ENCODE data around the gene KCNIP1. TPM values are rescaled to one million over a fixed set of nuclear protein-coding genes. Genes with fewer than 3 reads are reported as not detected.

KCNIP1 gene
- total RNA-seq, 4 donors from 2014 or later, result not detected

DNA sequence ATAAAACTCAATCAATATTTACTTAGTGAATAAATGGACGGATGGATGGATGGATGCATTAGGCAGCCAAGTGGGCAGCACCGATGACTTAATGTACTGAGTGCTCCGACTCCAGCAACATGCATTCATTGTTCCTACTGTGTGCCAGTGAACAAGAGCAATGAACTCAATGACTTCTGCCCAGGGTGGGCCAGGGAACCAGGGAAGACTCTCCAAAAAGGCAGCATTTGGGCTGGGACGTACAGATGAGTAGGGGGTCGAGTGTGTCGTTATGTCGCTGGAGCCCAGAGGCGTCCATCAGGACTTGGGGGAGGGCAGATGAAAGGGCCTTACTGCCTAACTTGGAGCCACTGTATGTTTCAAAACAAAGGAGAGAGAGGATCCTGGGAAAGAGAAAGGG, 126.4 kb downstream of the KCNIP1 start:
- TF ChIP-seq, protein P1, sequence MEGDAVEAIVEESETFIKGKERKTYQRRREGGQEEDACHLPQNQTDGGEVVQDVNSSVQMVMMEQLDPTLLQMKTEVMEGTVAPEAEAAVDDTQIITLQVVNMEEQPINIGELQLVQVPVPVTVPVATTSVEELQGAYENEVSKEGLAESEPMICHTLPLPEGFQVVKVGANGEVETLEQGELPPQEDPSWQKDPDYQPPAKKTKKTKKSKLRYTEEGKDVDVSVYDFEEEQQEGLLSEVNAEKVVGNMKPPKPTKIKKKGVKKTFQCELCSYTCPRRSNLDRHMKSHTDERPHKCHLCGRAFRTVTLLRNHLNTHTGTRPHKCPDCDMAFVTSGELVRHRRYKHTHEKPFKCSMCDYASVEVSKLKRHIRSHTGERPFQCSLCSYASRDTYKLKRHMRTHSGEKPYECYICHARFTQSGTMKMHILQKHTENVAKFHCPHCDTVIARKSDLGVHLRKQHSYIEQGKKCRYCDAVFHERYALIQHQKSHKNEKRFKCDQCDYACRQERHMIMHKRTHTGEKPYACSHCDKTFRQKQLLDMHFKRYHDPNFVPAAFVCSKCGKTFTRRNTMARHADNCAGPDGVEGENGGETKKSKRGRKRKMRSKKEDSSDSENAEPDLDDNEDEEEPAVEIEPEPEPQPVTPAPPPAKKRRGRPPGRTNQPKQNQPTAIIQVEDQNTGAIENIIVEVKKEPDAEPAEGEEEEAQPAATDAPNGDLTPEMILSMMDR (IDR thresholded peaks at IDR 0.05), result no peak
- no peak for TF ChIP-seq POLR2A (IDR thresholded peaks at IDR 0.05)

DNA sequence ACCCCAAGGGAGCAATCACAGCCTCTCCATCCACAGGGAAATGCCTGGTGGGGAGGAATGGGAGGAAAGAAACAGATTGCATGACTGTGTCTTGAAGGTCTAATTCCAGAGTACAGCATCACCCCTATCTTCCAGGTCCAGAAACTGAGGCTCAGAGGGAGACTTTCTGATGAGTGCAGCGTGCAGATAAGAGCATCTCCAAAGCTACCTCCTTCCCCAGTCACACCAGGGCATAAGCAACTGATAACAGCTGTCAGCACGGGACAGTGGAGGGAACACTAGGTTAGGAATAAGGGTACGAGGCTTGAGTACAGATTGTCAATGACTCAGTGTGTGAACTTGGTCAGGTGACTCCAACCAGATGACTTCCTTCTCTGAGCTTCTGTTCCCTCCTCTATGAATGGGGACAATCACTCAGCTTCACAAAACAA, 126.9 kb downstream of the KCNIP1 start:
- peaks cover 0 to 13% (median 0%) of the 10 kb centered on the region in 4 donors for H3K4me1 ChIP-seq
- TF ChIP-seq, protein P1 (IDR thresholded peaks at IDR 0.05), result no peak
- no peak for TF ChIP-seq POLR2A (IDR thresholded peaks at IDR 0.05)
- no peaks in the 10 kb centered on the region for H3K9me3 ChIP-seq
- DNase-seq, result peak in 1 of 3 donors; percentile 2
- no peaks in the 10 kb centered on the region for H3K36me3 ChIP-seq
- H3K4me3 ChIP-seq, result no peak overlapping the region
- H3K27me3 ChIP-seq, result no peaks in the 10 kb centered on the region
- H3K27ac ChIP-seq, result no peak overlapping the region

More for the DNA sequence above, 126.4 kb downstream of the KCNIP1 start:
- no peak overlapping the region for H3K4me3 ChIP-seq
- H3K4me1 ChIP-seq, result peaks cover 0 to 13% (median 0%) of the 10 kb centered on the region in 4 donors
- H3K36me3 ChIP-seq, result no peaks in the 10 kb centered on the region
- peak in 1 of 3 donors; percentile 26 for DNase-seq
- no peak overlapping the region for H3K27ac ChIP-seq
- H3K27me3 ChIP-seq, result no peaks in the 10 kb centered on the region
- H3K9me3 ChIP-seq, result no peaks in the 10 kb centered on the region

DNA sequence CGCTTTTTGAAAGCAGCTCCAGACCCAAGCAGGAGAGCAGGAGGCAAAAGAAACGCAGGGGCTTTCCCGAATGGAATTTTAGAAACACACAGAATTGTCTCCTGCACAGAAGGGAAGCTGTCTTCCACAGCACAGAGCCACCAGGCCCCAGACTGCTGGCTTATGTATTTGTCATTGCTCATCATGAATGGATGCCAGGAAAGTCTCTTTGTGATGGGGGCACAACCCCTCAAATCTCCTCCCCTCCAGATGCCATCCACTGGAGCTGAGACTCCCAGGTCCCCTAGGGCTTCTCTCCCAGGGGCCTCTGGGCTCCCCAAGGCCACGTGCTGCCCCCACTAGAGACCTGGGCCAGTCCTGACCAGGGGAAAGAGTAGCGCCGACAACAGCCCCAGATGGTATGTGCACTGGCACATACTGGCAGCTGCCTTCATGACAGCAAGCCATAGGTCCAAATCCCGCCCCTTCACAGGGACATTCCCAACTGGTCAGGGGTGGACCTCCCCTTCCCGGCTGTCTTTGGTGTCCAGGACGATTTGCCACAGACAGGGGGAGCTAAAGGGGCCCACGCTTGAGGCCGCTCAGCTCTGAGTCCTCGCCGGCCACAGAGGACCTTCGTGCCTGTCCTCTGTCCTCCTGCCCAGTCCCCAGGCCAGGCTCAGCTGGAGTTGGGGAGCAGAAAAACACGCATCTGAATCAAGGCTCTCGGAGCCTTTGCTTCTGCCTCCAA, 127.8 kb downstream of the KCNIP1 start:
- peak in 1 of 3 donors; percentile 43 for DNase-seq

DNA sequence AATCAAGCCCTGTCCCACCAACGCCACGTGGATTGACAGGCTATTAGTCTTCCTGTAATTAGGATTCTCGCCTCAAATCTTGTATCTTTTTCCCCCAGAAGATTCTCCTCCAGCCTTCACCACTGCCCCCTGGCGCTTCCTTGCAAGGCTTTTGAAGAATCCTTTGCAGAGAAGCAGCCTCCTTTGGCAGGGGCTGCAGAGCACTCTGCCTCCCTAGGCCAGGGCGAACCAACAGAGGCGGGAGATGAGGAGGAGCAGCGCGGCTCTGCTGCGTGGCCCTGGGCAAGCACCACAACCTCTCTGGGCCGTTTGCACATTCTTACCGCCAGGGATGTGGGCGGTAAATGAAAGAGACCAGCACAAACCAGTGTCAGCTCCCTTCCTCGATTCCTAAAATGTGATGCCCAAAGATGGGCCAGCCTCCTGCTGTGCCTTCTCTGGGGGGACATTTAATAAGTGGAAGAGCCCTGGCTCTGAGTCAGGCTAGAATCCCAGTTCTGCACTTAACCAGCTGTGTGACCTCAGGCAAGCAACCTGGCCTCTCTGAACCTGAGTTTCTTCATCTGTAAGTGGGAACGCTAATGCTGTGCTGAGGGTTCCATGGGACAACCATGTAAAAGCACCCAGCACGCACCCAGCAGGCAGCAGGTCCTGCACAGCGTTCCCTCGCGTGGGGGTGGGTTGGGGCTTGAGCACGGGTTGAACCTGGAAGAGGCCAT, 128.6 kb downstream of the KCNIP1 start:
- DNase-seq, result peak in 1 of 3 donors; percentile 38
- H3K27ac ChIP-seq, result peak overlapping the region in 3 of 4 donors; percentile 44 to 72 (median 49)
- H3K9me3 ChIP-seq, result no peaks in the 10 kb centered on the region
- no peak overlapping the region for H3K4me3 ChIP-seq
- H3K36me3 ChIP-seq, result no peaks in the 10 kb centered on the region
- no peak for TF ChIP-seq POLR2A (IDR thresholded peaks at IDR 0.05)
- TF ChIP-seq, protein P1 (IDR thresholded peaks at IDR 0.05), result no peak
- peaks cover 0 to 13% (median 0%) of the 10 kb centered on the region in 4 donors for H3K4me1 ChIP-seq
- no peaks in the 10 kb centered on the region for H3K27me3 ChIP-seq

More for the DNA sequence above, 127.8 kb downstream of the KCNIP1 start:
- no peaks in the 10 kb centered on the region for H3K27me3 ChIP-seq
- H3K27ac ChIP-seq, result no peak overlapping the region
- no peaks in the 10 kb centered on the region for H3K9me3 ChIP-seq
- no peak for TF ChIP-seq POLR2A (IDR thresholded peaks at IDR 0.05)
- TF ChIP-seq, protein P1 (IDR thresholded peaks at IDR 0.05), result no peak
- no peak overlapping the region for H3K4me3 ChIP-seq
- H3K36me3 ChIP-seq, result no peaks in the 10 kb centered on the region
- H3K4me1 ChIP-seq, result peaks cover 0 to 13% (median 0%) of the 10 kb centered on the region in 4 donors

DNA sequence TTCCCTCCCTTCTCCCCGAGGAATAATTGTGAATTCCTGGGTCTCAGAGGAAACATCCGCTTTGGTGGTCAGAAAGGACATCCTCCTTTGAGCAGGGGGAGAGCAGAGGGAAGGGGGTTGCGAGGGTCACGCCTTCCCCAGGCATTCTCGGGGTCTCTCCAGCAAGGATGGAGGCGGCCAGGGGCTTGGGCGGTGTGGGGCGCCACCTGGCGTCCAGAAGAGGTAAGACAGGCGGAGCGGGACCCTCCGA, 129.1 kb downstream of the KCNIP1 start:
- DNase-seq, result peak in 2 of 3 donors; percentile 62
- Histone ChIP-seq H3K4me3 (peak overlapping the region in 1 of 4 donors; percentile 4), H3K27me3 (no peaks in the 10 kb centered on the region), H3K9me3 (no peaks in the 10 kb centered on the region), H3K36me3 (no peaks in the 10 kb centered on the region), H3K27ac (peak overlapping the region; percentile 37 to 72 (median 46)), H3K4me1 (peaks cover 0 to 13% (median 0%) of the 10 kb centered on the region in 4 donors)
- TF ChIP-seq, protein P1 (IDR thresholded peaks at IDR 0.05), result peak; percentile 55 to 83 (median 71)
- TF ChIP-seq POLR2A (IDR thresholded peaks at IDR 0.05), result no peak
